Upper lobe of left lung (tissue), 6 donors: ENCODE results near the gene RASA3. TPM values are rescaled to one million over a fixed set of nuclear protein-coding genes. Genes with fewer than 3 reads are reported as not detected.
"Not testable (repeated sequence)": the region's sequence is repeated elsewhere in the genome, so short reads cannot be mapped to it uniquely, and the experiment has no call there.

Source experiments
- ATAC-seq, 2 donors: fragments of 200-7000 bp; cut with Tn5 transposase; one replicate each; pipeline ENCODE4 v1.9.1; 2022; ENCODE audit warnings: mild to moderate bottlenecking in 2 of 2, moderate library complexity in 2 of 2; ENCODE audit not compliant: low FRiP score in 2 of 2
- DNase-seq, 2 donors: peaks; one replicate each; pipeline ENCODE4 v3.0.0-alpha.2; 2019 to 2020
- H3K27ac ChIP-seq, 4 donors: fragments of 200-600 bp; sonication (generic); one replicate each; pipeline ENCODE4 v1.5.1; 2016 to 2019
- H3K27me3 ChIP-seq, 4 donors: fragments of 200-600 bp; sonication (generic); one replicate each; pipeline ENCODE4 v1.5.1; 2017 to 2019
- H3K36me3 ChIP-seq, 4 donors: fragments of 200-600 bp; sonication (generic); one replicate each; pipeline ENCODE4 v1.5.1; 2016 to 2019
- H3K4me1 ChIP-seq, 4 donors: fragments of 200-600 bp; sonication (generic); one replicate each; pipeline ENCODE4 v1.5.1; 2018 to 2019
- H3K4me3 ChIP-seq, 4 donors: fragments of 200-600 bp; sonication (generic); one replicate each; pipeline ENCODE4 v1.5.1; 2017 to 2019; ENCODE audit warnings: mild to moderate bottlenecking in 2 of 4, moderate library complexity in 1 of 4
- H3K9me3 ChIP-seq, 4 donors: fragments of 200-600 bp; sonication (generic); one replicate each; pipeline ENCODE4 v1.5.1; 2018 to 2019
- EP300 ChIP-seq, 4 donors: sonication (generic); formaldehyde crosslinking; IDR thresholded peaks; one replicate each; pipeline ENCODE4 v1.5.1; 2017; ENCODE audit warnings: antibody characterized with exemption in 4 of 4, control low read depth in 2 of 4
- POLR2A ChIP-seq, 4 donors: fragments of 450-650 bp; IDR thresholded peaks; one replicate each; pipeline ENCODE4 v1.5.1; 2016 to 2017; ENCODE audit warnings: antibody characterized with exemption in 4 of 4, mild to moderate bottlenecking in 2 of 4
- POLR2AphosphoS5 ChIP-seq, 2 donors: sonication (generic); formaldehyde crosslinking; IDR thresholded peaks; one replicate each; pipeline ENCODE4 v1.5.1; 2017; ENCODE audit warnings: antibody characterized with exemption in 2 of 2
- WGBS, 2 donors: methylation state at CpG; one replicate each; pipeline ENCODE4 v1.1.5; 2017 to 2018; 5-methylcytosine and 5-hydroxymethylcytosine counted together
- total RNA-seq, 6 donors: library from RNA; depleted of rRNA in 4 of 6; stranded (reverse); fragments of >200 nt in 4 of 6; gene quantifications; one replicate each; pipeline versions ENCODE4 v1.1.0 to v1.2.1, GENCODE V29; 2016 to 2021
- TF ChIP-seq, protein P1 (sequence below), 6 experiments: fragments of 450-650 bp in 4 of 6; fragments of 200-600 bp in 2 of 6; sonication (generic) in 2 of 6; IDR thresholded peaks; one replicate each; pipeline ENCODE4 v1.5.1; 2016 to 2019; ENCODE audit warnings: antibody characterized with exemption in 6 of 6
- donor health status: DM: no; HTN: no; CAD: no; lungs with moderate emphysema.
- donor health status: DM: no; HTN: yes; CAD: no; lungs with severe emphysema.

Gene RASA3
- total RNA-seq, 6 donors from 2014 or later: 11.4 to 52.4 (median 18.4) TPM

DNA sequence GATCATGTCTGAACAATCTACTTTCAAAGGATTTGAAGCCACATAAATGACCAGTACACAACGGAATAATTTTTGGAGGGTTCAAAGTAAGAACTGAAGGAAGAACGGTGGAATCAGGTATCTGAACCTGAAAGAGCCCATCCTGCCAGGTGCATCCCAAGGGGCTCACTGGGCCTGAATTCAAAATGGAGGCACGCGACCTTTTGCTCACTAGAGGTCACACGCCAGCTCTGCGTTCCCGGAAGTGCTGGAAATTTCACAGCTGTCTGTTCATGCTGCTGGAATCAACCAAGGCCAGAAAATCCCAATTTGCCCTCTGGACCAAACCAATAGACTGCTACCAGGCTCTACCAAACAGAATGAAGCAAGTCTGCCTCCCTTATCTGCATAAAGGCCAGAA lies 4.2 kb upstream of the RASA3 start:
- H3K9me3 ChIP-seq: no peaks in the 10 kb centered on the region
- H3K4me1 ChIP-seq: peaks cover under 1 to 18% (median 4%) of the 10 kb centered on the region in 4 donors
- WGBS, 2 donors: 92 to 93% methylated on average over 7 of the region's 7 CpGs
- DNase-seq (no peak), ATAC-seq (no peak)
- no peaks in the 10 kb centered on the region for H3K27me3 ChIP-seq
- H3K36me3 ChIP-seq: no peaks in the 10 kb centered on the region
- no peak overlapping the region for H3K27ac ChIP-seq
- TF ChIP-seq POLR2A (IDR thresholded peaks at IDR 0.05): no peak
- no peak for TF ChIP-seq POLR2AphosphoS5 (IDR thresholded peaks at IDR 0.05)
- no peak for TF ChIP-seq EP300 (IDR thresholded peaks at IDR 0.05)
- TF ChIP-seq, protein P1, sequence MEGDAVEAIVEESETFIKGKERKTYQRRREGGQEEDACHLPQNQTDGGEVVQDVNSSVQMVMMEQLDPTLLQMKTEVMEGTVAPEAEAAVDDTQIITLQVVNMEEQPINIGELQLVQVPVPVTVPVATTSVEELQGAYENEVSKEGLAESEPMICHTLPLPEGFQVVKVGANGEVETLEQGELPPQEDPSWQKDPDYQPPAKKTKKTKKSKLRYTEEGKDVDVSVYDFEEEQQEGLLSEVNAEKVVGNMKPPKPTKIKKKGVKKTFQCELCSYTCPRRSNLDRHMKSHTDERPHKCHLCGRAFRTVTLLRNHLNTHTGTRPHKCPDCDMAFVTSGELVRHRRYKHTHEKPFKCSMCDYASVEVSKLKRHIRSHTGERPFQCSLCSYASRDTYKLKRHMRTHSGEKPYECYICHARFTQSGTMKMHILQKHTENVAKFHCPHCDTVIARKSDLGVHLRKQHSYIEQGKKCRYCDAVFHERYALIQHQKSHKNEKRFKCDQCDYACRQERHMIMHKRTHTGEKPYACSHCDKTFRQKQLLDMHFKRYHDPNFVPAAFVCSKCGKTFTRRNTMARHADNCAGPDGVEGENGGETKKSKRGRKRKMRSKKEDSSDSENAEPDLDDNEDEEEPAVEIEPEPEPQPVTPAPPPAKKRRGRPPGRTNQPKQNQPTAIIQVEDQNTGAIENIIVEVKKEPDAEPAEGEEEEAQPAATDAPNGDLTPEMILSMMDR (IDR thresholded peaks at IDR 0.05): no peak
- no peak overlapping the region for H3K4me3 ChIP-seq

GRCh38 chr13:114135731-114136171 lies 3.3 kb upstream of the RASA3 start:
- no peak for DNase-seq
- H3K9me3 ChIP-seq: no peaks in the 10 kb centered on the region

DNA sequence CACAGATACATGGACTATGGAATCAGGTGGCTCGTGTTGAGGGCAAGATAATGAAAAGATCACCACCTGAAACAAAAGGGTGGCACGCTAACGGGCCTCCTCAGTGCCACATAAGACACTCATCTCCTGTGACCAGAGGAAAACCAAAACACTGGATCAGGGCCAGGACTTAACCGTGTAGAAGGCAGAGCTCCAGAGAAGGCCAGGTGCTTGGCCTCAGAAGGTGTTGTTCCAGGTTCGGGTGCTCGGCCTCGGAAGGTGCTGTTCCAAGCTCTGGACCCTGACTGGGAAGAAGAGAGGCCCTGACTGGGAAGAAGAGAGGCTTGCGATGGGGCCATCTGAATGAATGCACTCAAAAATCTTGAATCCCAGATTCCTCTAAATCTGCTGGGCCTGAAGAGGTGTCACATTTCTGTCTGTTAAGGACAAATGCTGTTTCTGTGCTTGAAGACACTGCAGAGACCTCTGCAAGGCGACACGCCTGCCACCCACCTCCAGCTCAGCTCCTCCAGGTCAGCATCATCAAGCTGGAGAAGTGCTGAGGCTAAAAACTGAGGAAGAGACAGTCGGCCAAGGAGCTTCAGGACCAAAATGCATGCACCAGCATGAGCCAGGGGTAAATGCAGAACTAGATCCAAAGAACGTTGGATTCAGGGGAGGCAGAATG lies 2.7 kb upstream of the RASA3 start:
- no peak overlapping the region for H3K4me3 ChIP-seq
- WGBS, 2 donors: 61 to 83% methylated on average over 8 to 12 of the region's 12 CpGs
- ATAC-seq: no peak
- TF ChIP-seq EP300 (IDR thresholded peaks at IDR 0.05) (no peak), POLR2A (IDR thresholded peaks at IDR 0.05) (no peak), POLR2AphosphoS5 (IDR thresholded peaks at IDR 0.05) (no peak)
- TF ChIP-seq, protein P1 (IDR thresholded peaks at IDR 0.05): no peak
- no peaks in the 10 kb centered on the region for H3K36me3 ChIP-seq
- peak overlapping the region in 1 of 4 donors; percentile 11 for H3K27ac ChIP-seq
- H3K4me1 ChIP-seq: peaks cover 11 to 32% (median 17%) of the 10 kb centered on the region in 4 donors
- no peak for DNase-seq
- no peaks in the 10 kb centered on the region for H3K27me3 ChIP-seq
- H3K9me3 ChIP-seq: no peaks in the 10 kb centered on the region

More at GRCh38 chr13:114135731-114136171, 3.3 kb upstream of the RASA3 start:
- no peak for TF ChIP-seq POLR2A (IDR thresholded peaks at IDR 0.05)
- peaks cover 4 to 27% (median 10%) of the 10 kb centered on the region in 4 donors for H3K4me1 ChIP-seq
- H3K4me3 ChIP-seq: no peak overlapping the region
- no peak for ATAC-seq
- H3K27ac ChIP-seq: no peak overlapping the region
- 80 to 95% methylated on average over 14 to 15 of the region's 15 CpGs for WGBS, 2 donors
- no peaks in the 10 kb centered on the region for H3K36me3 ChIP-seq
- H3K27me3 ChIP-seq: no peaks in the 10 kb centered on the region

- no peak overlapping the region for H3K4me3 ChIP-seq
- TF ChIP-seq POLR2A (IDR thresholded peaks at IDR 0.05): no peak
- no peak for TF ChIP-seq POLR2AphosphoS5 (IDR thresholded peaks at IDR 0.05)
- TF ChIP-seq EP300 (IDR thresholded peaks at IDR 0.05): no peak
These were observed 1.9 kb upstream of the RASA3 start for GRCh38 chr13:114134111-114134943.

GRCh38 chr13:114133552-114133951 lies 1.1 kb upstream of the RASA3 start:
- peaks cover 24 to 45% (median 30%) of the 10 kb centered on the region in 4 donors for H3K4me1 ChIP-seq
- ATAC-seq, H3K36me3 ChIP-seq, H3K27me3 ChIP-seq, DNase-seq, H3K27ac ChIP-seq, H3K4me3 ChIP-seq, H3K9me3 ChIP-seq: not testable (repeated sequence)
- 83% methylated on average over 1 of the region's 7 CpGs; no CpG with 5 or more reads in 1 of the 2 donors for WGBS, 2 donors

More at GRCh38 chr13:114134111-114134943, 1.9 kb upstream of the RASA3 start:
- ATAC-seq (no peak), DNase-seq (no peak)
- WGBS, 2 donors: 49 to 65% methylated on average over 16 to 20 of the region's 21 CpGs
- H3K27ac ChIP-seq: peak overlapping the region in 2 of 4 donors; percentile 11 to 21
- no peaks in the 10 kb centered on the region for H3K36me3 ChIP-seq
- H3K4me1 ChIP-seq: peaks cover 18 to 38% (median 24%) of the 10 kb centered on the region in 4 donors
- H3K27me3 ChIP-seq: no peaks in the 10 kb centered on the region
- no peaks in the 10 kb centered on the region for H3K9me3 ChIP-seq

- no CpG with 5 or more reads among the region's 9 CpGs for WGBS, 2 donors
- DNase-seq, H3K9me3 ChIP-seq, H3K36me3 ChIP-seq, ATAC-seq, H3K27ac ChIP-seq, H3K27me3 ChIP-seq: not testable (repeated sequence)
- Histone ChIP-seq H3K4me3 (peak overlapping the region in 2 of 4 donors; percentile 66 to 76), H3K4me1 (peaks cover 28 to 50% (median 34%) of the 10 kb centered on the region in 4 donors)
These were observed 703 bp upstream of the RASA3 start for GRCh38 chr13:114133126-114133525.
